Activated CD8-positive, alpha-beta memory T cell treated with anti-CD3 and anti-CD28 coated beads, Interleukin-2, amount 50 U/mL, for 24 hours (primary cell): ENCODE results near the gene ALG9.

ENCODE experiments used
- DNase-seq: peaks from one replicate; pipeline ENCODE4 v3.0.0-alpha.2; 2020; ENCODE audit errors: extremely low read depth

ALG9 gene

DNA sequence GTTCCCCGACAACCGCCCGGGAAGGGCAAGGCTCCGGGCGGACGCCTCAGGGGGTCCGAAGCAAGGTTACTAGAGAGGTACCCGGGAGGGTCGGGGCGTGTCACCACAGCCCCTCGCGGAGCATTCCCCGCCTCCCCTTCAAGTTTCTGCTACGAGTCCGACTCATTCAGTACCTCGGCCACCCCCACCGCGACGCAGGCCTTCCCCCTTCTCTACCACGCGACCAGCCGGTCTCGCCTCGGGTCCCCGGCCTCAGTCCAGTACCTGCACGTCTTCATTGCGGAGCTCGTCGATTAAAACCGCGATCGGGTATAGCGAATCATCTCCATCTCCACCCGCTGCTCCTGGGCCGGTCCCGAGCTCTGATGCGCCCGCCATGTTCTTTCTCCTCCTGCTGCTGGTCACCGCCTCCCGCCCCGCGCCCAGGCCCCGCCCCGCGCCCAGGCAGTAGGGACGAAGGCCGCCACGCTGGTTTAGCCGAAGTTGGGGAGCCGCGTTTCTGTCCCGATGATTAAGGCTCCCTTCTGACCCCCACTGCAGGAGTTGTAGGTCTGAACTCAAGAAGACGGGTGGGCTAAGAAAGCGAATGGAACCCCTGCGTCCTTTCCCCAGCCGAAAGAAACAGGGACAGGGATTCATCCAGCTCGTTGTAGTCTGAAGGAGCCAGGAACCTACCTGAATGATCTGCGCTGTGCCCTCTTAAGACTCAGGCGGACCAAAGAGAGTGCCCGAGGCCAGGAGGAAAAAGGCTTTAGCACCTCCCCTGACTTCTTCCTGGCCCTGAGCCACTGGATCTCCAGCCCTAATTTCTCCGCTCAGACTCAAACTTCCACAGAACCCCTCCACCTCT is 105.2 kb downstream of the ALG9 start, which contains the start of gene PPP2R1B:
Gene PPP2R1B (minus strand): TSS at position 406 of the 850 bp plus-strand sequence. CDS start 28 bp downstream, at position 378.
- peak; percentile 39 for DNase-seq

DNA sequence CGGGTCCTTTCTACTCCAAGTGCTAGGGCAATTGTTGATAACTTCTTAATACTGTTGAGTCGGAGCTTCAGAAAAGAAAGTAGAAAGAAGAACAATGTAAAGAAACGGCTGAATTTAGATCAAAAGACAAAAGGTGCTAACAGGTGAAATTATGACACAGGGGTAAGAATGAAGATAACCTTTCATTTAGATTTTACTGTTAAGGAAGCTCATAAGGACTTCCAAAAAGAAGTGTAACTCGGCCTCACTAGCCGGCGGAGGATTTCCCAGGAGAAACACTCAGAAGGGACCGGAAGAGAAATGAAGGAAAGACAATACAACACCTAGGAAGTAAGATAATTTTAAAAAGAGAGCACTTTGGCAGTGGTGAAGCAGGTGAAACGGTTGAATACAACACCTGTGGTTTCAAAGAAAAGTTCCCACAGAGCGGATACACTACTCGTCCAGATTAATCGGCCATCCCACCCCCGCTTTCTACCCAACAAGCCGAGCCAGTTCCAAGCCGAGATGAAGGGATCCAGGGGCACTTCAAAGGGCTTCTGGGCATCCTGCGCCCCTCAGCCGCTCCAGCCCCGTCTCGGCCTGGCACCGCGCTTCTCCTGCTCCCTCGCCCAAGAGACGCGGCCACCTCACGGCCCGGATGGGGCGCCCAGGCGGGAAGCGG is 105.9 kb downstream of the ALG9 start:
- no peak for DNase-seq

GRCh38 chr11:111764621-111765020 is 106.8 kb downstream of the ALG9 start:
- no peak for DNase-seq

- DNase-seq, result no peak
Measured at GRCh38 chr11:111762981-111763643, 108.3 kb downstream of the ALG9 start.

- no peak for DNase-seq
Measured at GRCh38 chr11:111762526-111762925, 108.9 kb downstream of the ALG9 start.

GRCh38 chr11:111761036-111761435 is 110.3 kb downstream of the ALG9 start:
- DNase-seq, result no peak

- DNase-seq, result no peak
Measured at GRCh38 chr11:111759778-111760407, 111.5 kb downstream of the ALG9 start.

GRCh38 chr11:111759376-111759775 is 112.0 kb downstream of the ALG9 start:
- no peak for DNase-seq

GRCh38 chr11:111756097-111756496 is 115.3 kb downstream of the ALG9 start:
- no peak for DNase-seq

- no peak for DNase-seq
Measured at GRCh38 chr11:111749646-111750045, 121.7 kb downstream of the ALG9 start.

GRCh38 chr11:111748035-111748804 is 123.2 kb downstream of the ALG9 start:
- DNase-seq, result no peak

- DNase-seq, result no peak
Measured at GRCh38 chr11:111745719-111746504, 125.5 kb downstream of the ALG9 start.

DNA sequence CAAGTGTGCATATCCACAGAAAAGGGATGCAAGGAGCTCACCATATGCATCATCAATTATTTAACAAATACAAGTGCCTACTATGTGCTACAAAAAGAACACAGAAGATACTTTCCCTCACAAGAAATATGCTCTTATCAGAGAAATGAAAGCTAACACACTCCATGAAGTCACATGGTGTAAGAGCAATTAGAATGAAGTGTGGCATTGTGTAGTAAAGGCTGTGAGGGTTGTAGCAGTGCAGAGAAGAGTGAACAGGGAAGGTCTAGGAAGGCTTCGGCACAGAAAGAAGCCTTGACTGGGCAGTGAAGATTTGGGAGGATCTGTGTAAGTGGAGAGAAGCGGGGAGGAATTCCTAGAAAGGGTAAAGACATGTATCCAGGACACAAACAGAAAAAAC is 127.7 kb downstream of the ALG9 start:
- DNase-seq, result no peak

GRCh38 chr11:111741751-111742150 is 129.6 kb downstream of the ALG9 start:
- DNase-seq, result no peak

DNA sequence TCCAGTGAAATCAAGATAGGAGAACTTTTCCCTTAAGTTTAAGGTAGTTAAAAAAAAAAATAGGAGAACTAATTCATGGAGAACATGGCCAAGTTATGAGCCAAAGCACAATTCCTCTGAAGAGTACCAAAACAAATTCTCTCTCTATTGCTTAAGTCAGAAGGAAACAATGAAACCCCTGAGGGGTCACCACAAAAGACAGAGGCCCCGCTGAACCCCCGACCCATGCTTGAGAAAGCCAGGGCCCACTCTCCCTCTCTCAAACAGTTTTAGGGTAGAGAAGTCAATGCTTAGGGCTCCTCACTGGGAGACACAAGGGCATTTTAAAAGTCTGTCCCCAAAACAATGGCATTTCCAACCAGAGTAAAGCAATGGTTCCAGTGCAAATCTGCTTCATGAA is 132.1 kb downstream of the ALG9 start:
- DNase-seq, result no peak

DNA sequence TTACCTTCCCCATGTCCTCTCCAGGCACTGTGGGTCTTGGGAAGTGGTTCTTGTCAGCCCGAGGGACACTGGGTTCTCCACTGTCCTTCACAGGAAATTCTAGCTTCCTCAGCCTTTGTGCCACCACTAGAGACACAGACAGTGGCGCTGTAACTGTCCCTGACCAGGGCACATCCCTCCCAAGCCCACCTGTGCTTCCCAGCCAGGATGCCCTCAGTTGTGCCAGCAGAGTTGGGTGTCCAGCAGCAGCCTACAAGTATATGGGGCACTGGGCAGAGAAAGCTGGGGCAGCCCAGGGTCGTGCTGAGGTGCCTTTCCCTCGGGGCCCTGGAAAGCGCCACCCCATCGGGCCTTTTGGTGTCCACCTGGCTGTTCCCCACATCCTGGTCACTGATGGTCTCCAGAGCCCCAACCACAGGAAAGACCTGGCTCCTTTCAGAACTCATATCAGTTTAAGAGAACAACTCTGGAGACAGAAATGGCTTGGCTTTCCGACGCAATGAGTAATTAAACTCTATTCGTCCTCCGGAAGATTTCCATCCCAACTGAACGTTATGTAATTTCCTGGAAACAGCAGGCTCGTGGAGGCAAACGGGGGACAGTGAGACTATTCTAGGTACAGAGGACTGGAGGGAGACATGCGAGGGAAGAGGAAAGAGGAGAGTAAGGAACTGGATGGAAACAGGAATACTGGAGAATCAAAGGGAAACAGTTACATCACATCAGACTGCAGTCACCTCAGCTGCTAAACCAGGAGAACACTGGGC is 133.8 kb downstream of the ALG9 start:
- no peak for DNase-seq

GRCh38 chr11:111736621-111737443 is 134.5 kb downstream of the ALG9 start:
- no peak for DNase-seq
